Heart left ventricle (tissue), 13 donors: Measurements from ENCODE around the gene SLC7A1.

Experiments
- POLR2A ChIP-seq, 2 donors: fragments of 450-650 bp; IDR thresholded peaks; one replicate each; pipeline ENCODE4 v1.6.1; 2017; ENCODE audit warnings: antibody characterized with exemption in 2 of 2, mild to moderate bottlenecking in 2 of 2, moderate library complexity in 2 of 2
- TF ChIP-seq, protein P1 (sequence below), 12 donors: fragments of 200-600 bp; sonication (generic) in 4 of 12; IDR thresholded peaks; one replicate each; pipeline versions ENCODE4 v1.5.0 to v1.8.0; 2018 to 2022; ENCODE audit warnings: antibody characterized with exemption in 12 of 12, mild to moderate bottlenecking in 5 of 12
- donor health status: ischemic (EF 13 %, LVEDD 7.1; RV severe dilation, severe dysfunction).
- donor health status: DM: no; HTN: yes; CAD: no.
- donor health status: DM: no; HTN: no; CAD: no.
- donor health status: ischemic (EF 25% LVEDD 6.9; RV normal size, moderate dysfunction).
- donor health status: ischemic (EF 25% LVEDD 5.7; RV mildly dilated, moderate dysfunction).
- donor health status: ischemic (EF 35%, LVEDD 5.7; RV mildly dilated, moderate dysfunction).
- donor health status: nonischemic (EF 11% LVEDD 7.7; RV severe dilation, severe dysfunction).
- donor health status: DM: yes; HTN: yes; CAD: no.
- donor health status: PGD.
- donor health status: ischemic (EF 29% LVEDD 5.4; RV normal size, mild dysfunction).
- donor health status: nonischemic (EF 23%, LVEDD 6.1; RV moderate dilation, normal function).

DNA sequence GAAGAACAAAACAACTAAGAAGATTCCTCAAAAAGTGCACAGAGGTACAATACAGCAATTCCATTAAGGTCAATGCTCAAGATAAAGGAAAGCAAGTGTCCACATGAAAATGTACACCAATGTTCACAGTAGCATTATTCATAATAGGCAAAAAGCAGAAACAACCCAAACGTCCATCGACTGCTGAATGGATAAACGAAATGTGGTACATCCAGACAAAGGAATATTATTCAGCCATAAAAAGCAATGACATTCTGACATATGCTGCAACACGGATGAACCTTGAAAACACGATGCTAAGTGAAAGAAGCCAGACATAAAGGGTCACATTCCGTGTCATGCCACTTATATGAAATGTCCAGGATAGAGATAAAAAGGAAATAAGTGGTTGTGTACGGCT, 29.3 kb downstream of the SLC7A1 start:
- TF ChIP-seq, protein P1, sequence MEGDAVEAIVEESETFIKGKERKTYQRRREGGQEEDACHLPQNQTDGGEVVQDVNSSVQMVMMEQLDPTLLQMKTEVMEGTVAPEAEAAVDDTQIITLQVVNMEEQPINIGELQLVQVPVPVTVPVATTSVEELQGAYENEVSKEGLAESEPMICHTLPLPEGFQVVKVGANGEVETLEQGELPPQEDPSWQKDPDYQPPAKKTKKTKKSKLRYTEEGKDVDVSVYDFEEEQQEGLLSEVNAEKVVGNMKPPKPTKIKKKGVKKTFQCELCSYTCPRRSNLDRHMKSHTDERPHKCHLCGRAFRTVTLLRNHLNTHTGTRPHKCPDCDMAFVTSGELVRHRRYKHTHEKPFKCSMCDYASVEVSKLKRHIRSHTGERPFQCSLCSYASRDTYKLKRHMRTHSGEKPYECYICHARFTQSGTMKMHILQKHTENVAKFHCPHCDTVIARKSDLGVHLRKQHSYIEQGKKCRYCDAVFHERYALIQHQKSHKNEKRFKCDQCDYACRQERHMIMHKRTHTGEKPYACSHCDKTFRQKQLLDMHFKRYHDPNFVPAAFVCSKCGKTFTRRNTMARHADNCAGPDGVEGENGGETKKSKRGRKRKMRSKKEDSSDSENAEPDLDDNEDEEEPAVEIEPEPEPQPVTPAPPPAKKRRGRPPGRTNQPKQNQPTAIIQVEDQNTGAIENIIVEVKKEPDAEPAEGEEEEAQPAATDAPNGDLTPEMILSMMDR (IDR thresholded peaks at IDR 0.05) = no peak
- no peak for TF ChIP-seq POLR2A (IDR thresholded peaks at IDR 0.05)
